ENCODE data around the gene PAPPA.

- no peak for TF ChIP-seq POLR2A (IDR thresholded peaks at IDR 0.05; ENCODE audit: low read depth, low read length)
- TF ChIP-seq POLR2AphosphoS5 (IDR thresholded peaks at IDR 0.05; ENCODE audit: low read depth, low read length), result no peak
- TF ChIP-seq TAF1 (IDR thresholded peaks at IDR 0.05; ENCODE audit: low read depth, low read length), result no peak
Observed at GRCh38 chr9:116178481-116179211, 25.1 kb downstream of the PAPPA start.
